Endodermal cell (in vitro differentiated cells): ENCODE measurements around the gene TTC19. TPM values are rescaled to one million over a fixed set of nuclear protein-coding genes. Genes with fewer than 3 reads are reported as not detected.

Source experiments
- DNase-seq: peaks from one replicate; pipeline ENCODE4 v3.0.0-alpha.2; 2017
- H3K27ac ChIP-seq: 2 replicates; pipeline ENCODE4 v1.5.1; 2013; ENCODE audit warnings: mild to moderate bottlenecking, low read depth, low read length, moderate library complexity
- H3K27me3 ChIP-seq: 2 replicates; pipeline ENCODE4 v1.6.1; 2013; ENCODE audit warnings: mild to moderate bottlenecking, low read length, moderate library complexity; ENCODE audit not compliant: insufficient read depth, control insufficient read depth, poor library complexity, severe bottlenecking
- H3K36me3 ChIP-seq: 2 replicates; pipeline ENCODE4 v1.7.0; 2013; ENCODE audit warnings: mild to moderate bottlenecking, low read length, moderate library complexity; ENCODE audit not compliant: control insufficient read depth, insufficient read depth
- H3K4me1 ChIP-seq: one replicate; pipeline ENCODE4 v1.7.0; 2013; ENCODE audit warnings: low read length; ENCODE audit not compliant: control insufficient read depth, insufficient read depth
- H3K4me3 ChIP-seq: 2 replicates; pipeline ENCODE4 v1.5.1; 2013; ENCODE audit warnings: mild to moderate bottlenecking, low read length, moderate library complexity
- H3K9ac ChIP-seq: 2 replicates; pipeline ENCODE4 v1.6.1; 2013; ENCODE audit warnings: mild to moderate bottlenecking, low read length, moderate library complexity; ENCODE audit not compliant: poor library complexity, severe bottlenecking; ENCODE audit errors: extremely low read depth
- H3K9me3 ChIP-seq: 2 replicates; pipeline ENCODE4 v1.6.1; 2013; ENCODE audit warnings: mild to moderate bottlenecking, low read length, moderate library complexity; ENCODE audit not compliant: control insufficient read depth
- H3K27ac Mint-ChIP-seq: 2 replicates; pipeline ENCODE4 v1.8.0; 2020; ENCODE audit warnings: mixed read lengths
- H3K27me3 Mint-ChIP-seq: 2 replicates; pipeline ENCODE4 v1.8.0; 2021; ENCODE audit warnings: mild to moderate bottlenecking, mixed read lengths; ENCODE audit not compliant: insufficient read depth
- H3K36me3 Mint-ChIP-seq: 2 replicates; pipeline ENCODE4 v1.8.0; 2020; ENCODE audit warnings: low read depth, mixed read lengths
- H3K4me1 Mint-ChIP-seq: 2 replicates; pipeline ENCODE4 v1.8.0; 2020; ENCODE audit warnings: mixed read lengths
- H3K4me3 Mint-ChIP-seq: 2 replicates; pipeline ENCODE4 v1.8.0; 2020; ENCODE audit warnings: mild to moderate bottlenecking, moderate library complexity, mixed read lengths
- H3K9me3 Mint-ChIP-seq: 2 replicates; pipeline ENCODE4 v1.8.0; 2020; ENCODE audit warnings: mild to moderate bottlenecking, mixed read lengths
- WGBS, 2 experiments: methylation state at CpG; one replicate each; pipeline versions ENCODE4 v1.1.5 to v1.1.7; 2013; ENCODE audit warnings: missing lambda C conversion rate in 2 of 2, mixed read lengths in 1 of 2; ENCODE audit not compliant: insufficient coverage in 1 of 2, insufficient read length in 1 of 2; 5-methylcytosine and 5-hydroxymethylcytosine counted together
- total RNA-seq, 2 donors: library from RNA; stranded (reverse); fragmentation: NEBNext Ultra II Directional in 1 of 2; extraction: Animal tissue kit (Norgen Biotek cat#: 25700) in 1 of 2; gene quantifications; 2 replicates in 1 of 2; 3 replicates in 1 of 2; pipeline ENCODE4 v1.2.1, GENCODE V29; 2021
- TF ChIP-seq, protein P1 (sequence below): fragments of 200-600 bp; sonication (generic); conservative IDR thresholded peaks from 2 replicates; pipeline ENCODE4 v1.5.0; 2021; ENCODE audit warnings: antibody characterized with exemption, mild to moderate bottlenecking

The TTC19 gene
- total RNA-seq, 2 donors from 2014 or later, result 48.2 to 53.2 TPM

DNA sequence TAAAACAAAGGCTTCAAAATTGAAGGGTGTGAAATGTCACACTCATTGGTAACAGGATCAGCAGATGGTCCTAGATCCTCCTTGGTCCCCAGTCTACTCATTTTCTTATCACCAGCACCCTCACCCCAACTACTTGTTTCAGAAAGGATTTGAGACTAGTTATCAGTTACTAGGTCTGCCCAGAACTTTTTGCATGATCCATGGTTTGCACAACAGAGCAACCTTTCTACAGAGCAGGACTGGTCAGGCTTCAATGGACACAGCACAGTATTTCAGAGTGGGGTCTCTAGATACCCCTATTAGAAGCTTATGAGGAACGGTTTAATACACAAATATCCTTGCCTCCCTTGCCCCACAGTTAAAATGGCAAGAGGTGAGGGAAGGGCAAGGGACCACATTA lies 25.6 kb downstream of the TTC19 start:
- WGBS, 2 experiments, result 100% methylated on average over 1 of the region's 1 CpG; no CpG with 5 or more reads in 1 of the 2 experiments
- H3K27ac Mint-ChIP-seq, result no peak overlapping the region
- TF ChIP-seq, protein P1, sequence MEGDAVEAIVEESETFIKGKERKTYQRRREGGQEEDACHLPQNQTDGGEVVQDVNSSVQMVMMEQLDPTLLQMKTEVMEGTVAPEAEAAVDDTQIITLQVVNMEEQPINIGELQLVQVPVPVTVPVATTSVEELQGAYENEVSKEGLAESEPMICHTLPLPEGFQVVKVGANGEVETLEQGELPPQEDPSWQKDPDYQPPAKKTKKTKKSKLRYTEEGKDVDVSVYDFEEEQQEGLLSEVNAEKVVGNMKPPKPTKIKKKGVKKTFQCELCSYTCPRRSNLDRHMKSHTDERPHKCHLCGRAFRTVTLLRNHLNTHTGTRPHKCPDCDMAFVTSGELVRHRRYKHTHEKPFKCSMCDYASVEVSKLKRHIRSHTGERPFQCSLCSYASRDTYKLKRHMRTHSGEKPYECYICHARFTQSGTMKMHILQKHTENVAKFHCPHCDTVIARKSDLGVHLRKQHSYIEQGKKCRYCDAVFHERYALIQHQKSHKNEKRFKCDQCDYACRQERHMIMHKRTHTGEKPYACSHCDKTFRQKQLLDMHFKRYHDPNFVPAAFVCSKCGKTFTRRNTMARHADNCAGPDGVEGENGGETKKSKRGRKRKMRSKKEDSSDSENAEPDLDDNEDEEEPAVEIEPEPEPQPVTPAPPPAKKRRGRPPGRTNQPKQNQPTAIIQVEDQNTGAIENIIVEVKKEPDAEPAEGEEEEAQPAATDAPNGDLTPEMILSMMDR, result no peak
- H3K9me3 Mint-ChIP-seq, result peaks cover 4% of the 10 kb centered on the region
- no peaks in the 10 kb centered on the region for H3K27me3 Mint-ChIP-seq
- Histone ChIP-seq H3K9ac (no peak overlapping the region), H3K27ac (no peak overlapping the region), H3K4me1 (peaks cover 5% of the 10 kb centered on the region), H3K9me3 (peaks cover 10% of the 10 kb centered on the region), H3K27me3 (no peaks in the 10 kb centered on the region), H3K4me3 (no peak overlapping the region), H3K36me3 (peaks cover 93% of the 10 kb centered on the region)
- no peak overlapping the region for H3K4me3 Mint-ChIP-seq
- DNase-seq, result no peak
- peaks cover 23% of the 10 kb centered on the region for H3K4me1 Mint-ChIP-seq
- H3K36me3 Mint-ChIP-seq, result peaks cover 82% of the 10 kb centered on the region

DNA sequence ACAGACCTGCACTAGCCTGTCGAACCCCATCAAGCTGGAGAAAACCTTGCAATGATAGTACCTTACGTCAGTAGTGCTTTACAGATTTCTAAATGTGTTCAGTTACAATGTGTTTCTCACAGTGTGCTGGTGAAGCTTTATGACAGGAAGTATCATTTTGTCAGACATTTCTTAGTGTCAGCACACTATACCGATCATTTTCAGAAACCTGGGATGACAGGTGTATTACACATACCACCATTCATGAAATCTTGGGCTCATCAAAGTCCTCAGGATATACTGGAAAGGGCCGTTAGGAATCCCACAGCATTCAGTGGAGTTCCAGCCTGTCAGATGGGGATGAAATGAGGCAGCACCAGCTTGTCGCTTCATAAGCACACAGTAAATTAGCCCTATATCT lies 27.3 kb downstream of the TTC19 start:
- H3K27me3 ChIP-seq, result no peaks in the 10 kb centered on the region
- Mint-ChIP-seq H3K36me3 (peaks cover 81% of the 10 kb centered on the region), H3K9me3 (peaks cover 4% of the 10 kb centered on the region), H3K4me1 (peaks cover 16% of the 10 kb centered on the region), H3K4me3 (no peak overlapping the region), H3K27me3 (no peaks in the 10 kb centered on the region), H3K27ac (peak overlapping the region; percentile 52)
- H3K9ac ChIP-seq, result no peak overlapping the region
- H3K36me3 ChIP-seq, result peaks cover 97% of the 10 kb centered on the region
- DNase-seq, result no peak
- TF ChIP-seq, protein P1, result no peak
- H3K27ac ChIP-seq, result no peak overlapping the region
- peaks cover 10% of the 10 kb centered on the region for H3K9me3 ChIP-seq
- H3K4me3 ChIP-seq, result no peak overlapping the region
- WGBS, 2 experiments, result 97 to 100% methylated on average over 4 to 5 of the region's 5 CpGs
- peaks cover 5% of the 10 kb centered on the region for H3K4me1 ChIP-seq

DNA sequence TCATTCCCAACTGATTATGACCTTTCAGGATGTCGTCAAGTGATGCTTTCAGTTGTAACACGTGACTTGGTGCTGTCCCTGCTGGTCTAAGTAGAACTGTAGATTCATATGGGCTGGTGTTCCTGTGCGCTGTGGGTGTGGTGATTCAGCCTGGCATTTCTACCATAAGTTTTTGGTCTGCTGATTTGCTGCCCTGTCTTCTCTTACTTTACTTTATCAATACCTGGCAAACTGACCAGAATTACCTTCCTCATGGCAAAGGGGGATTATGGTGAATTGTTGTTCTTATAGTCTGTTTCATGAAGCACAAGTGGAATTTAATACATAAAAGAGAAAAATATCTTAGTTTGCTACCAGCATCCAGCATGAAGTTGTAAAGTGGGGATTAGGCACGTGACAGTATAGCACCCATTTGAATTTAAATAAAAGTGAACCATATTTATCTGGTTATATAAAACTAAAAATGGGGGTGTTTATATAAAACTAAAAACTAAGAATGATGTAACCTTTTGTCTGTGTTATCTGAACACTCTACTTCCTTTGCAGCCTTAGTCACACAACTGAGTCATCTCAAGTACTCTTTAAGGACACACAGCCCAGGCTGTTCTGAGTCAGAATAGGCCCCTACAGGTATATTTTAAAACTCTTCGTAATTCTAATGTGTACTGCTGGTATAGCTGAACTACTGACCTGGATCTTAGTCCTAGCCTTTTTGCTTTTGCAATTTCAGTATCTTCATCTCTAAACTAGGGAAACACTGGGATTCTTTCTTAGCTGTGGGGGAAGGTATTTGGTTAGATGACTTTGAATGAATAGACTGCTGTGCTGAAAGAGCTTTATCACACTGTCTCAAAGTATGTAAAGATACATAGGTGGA lies 28.3 kb downstream of the TTC19 start:
- H3K9me3 ChIP-seq, result peaks cover 10% of the 10 kb centered on the region
- 98 to 100% methylated on average over 1 to 4 of the region's 5 CpGs for WGBS, 2 experiments
- peaks cover 97% of the 10 kb centered on the region for H3K36me3 ChIP-seq
- TF ChIP-seq, protein P1, result no peak
- Mint-ChIP-seq H3K36me3 (peaks cover 85% of the 10 kb centered on the region), H3K4me3 (no peak overlapping the region), H3K9me3 (peaks cover 4% of the 10 kb centered on the region), H3K27me3 (no peaks in the 10 kb centered on the region), H3K4me1 (peaks cover 13% of the 10 kb centered on the region), H3K27ac (peak overlapping the region; percentile 79)
- no peak for DNase-seq
- peak overlapping the region; percentile 25 for H3K4me3 ChIP-seq
- no peaks in the 10 kb centered on the region for H3K27me3 ChIP-seq
- no peak overlapping the region for H3K27ac ChIP-seq
- no peak overlapping the region for H3K9ac ChIP-seq
- H3K4me1 ChIP-seq, result peaks cover 5% of the 10 kb centered on the region
